A549 (cell line): Measurements from ENCODE around the gene SHKBP1. TPM values are rescaled to one million over a fixed set of nuclear protein-coding genes. Genes with fewer than 3 reads are reported as not detected.

Experiments used
- ATOH8 ChIP-seq: fragments of 250-450 bp; sonication (Bioruptor Pico); IDR thresholded peaks from 2 replicates; pipeline ENCODE4 v1.5.0; 2020; ENCODE audit warnings: low read depth, mild to moderate bottlenecking, moderate library complexity
- BCL3 ChIP-seq: fragments of >200 bp; sonication (Bioruptor Twin); formaldehyde crosslinking; IDR thresholded peaks from 3 replicates; pipeline ENCODE4 v1.6.1; 2016
- CBX2 ChIP-seq: fragments of 200-600 bp; sonication (generic); IDR thresholded peaks from 2 replicates; pipeline ENCODE4 v1.6.1; 2016; ENCODE audit warnings: low read depth, mild to moderate bottlenecking, borderline replicate concordance
- CHD2 ChIP-seq: fragments of 150-350 bp; IDR thresholded peaks from 2 replicates; pipeline ENCODE4 v1.6.1; 2014; ENCODE audit warnings: low read length; ENCODE audit not compliant: partially characterized antibody
- CHD4 ChIP-seq: fragments of 200-600 bp; sonication (generic); IDR thresholded peaks from 2 replicates; pipeline ENCODE4 v1.6.1; 2016; ENCODE audit warnings: antibody characterized with exemption, mild to moderate bottlenecking, borderline replicate concordance
- CTCF ChIP-seq: fragments of >200 bp; sonication (Bioruptor Twin); formaldehyde crosslinking; IDR thresholded peaks from 3 replicates; pipeline ENCODE4 v1.5.1; 2016
- EHF ChIP-seq: fragments of 250-450 bp; sonication (Bioruptor Pico); IDR thresholded peaks from 2 replicates; pipeline ENCODE4 v1.5.0; 2020; ENCODE audit warnings: mild to moderate bottlenecking
- EP300 ChIP-seq, 2 experiments: fragments of >200 bp; sonication (Bioruptor Twin); formaldehyde crosslinking; IDR thresholded peaks; 2 replicates in 1 of 2; 3 replicates in 1 of 2; pipeline ENCODE4 v1.6.1; 2016 to 2017
- FOSB ChIP-seq: fragments of 250-450 bp; sonication (Bioruptor Pico); IDR thresholded peaks from 2 replicates; pipeline ENCODE4 v1.5.0; 2020; ENCODE audit warnings: mild to moderate bottlenecking, moderate library complexity
- HOXB13 ChIP-seq: fragments of 250-450 bp; sonication (Bioruptor Pico); IDR thresholded peaks from 2 replicates; pipeline ENCODE4 v1.5.0; 2020; ENCODE audit warnings: low read depth, mild to moderate bottlenecking, moderate library complexity
- HOXB5 ChIP-seq: fragments of 250-450 bp; sonication (Bioruptor Pico); IDR thresholded peaks from 2 replicates; pipeline ENCODE4 v1.5.0; 2020; ENCODE audit warnings: mild to moderate bottlenecking, moderate library complexity
- JUN ChIP-seq, 2 experiments: fragments of >200 bp; sonication (Bioruptor Twin); formaldehyde crosslinking; IDR thresholded peaks; 2 replicates in 1 of 2; 3 replicates in 1 of 2; pipeline ENCODE4 v1.6.1; 2016 to 2017
- JUNB ChIP-seq: fragments of >200 bp; sonication (Bioruptor Twin); formaldehyde crosslinking; IDR thresholded peaks from 2 replicates; pipeline ENCODE4 v1.6.1; 2016
- KDM5A ChIP-seq: fragments of 200-600 bp; sonication (generic); IDR thresholded peaks from 2 replicates; pipeline ENCODE4 v1.6.1; 2016; ENCODE audit warnings: antibody characterized with exemption, mild to moderate bottlenecking
- MAZ ChIP-seq: fragments of 150-350 bp; IDR thresholded peaks from 2 replicates; pipeline ENCODE4 v1.6.1; 2014; ENCODE audit warnings: antibody characterized with exemption, low read depth, low read length, borderline replicate concordance
- MYC ChIP-seq: IDR thresholded peaks from 2 replicates; pipeline ENCODE4 v1.6.1; 2012; ENCODE audit warnings: mild to moderate bottlenecking, inconsistent platforms, low read length, improper control_type of control experiment, borderline replicate concordance
- NPAS2 ChIP-seq: fragments of 250-450 bp; sonication (Bioruptor Pico); IDR thresholded peaks from 2 replicates; pipeline ENCODE4 v1.8.0; 2022; ENCODE audit warnings: mild to moderate bottlenecking, moderate library complexity, borderline replicate concordance
- NR3C1 ChIP-seq: fragments of >200 bp; sonication (Bioruptor Twin); formaldehyde crosslinking; IDR thresholded peaks from 3 replicates; pipeline ENCODE4 v1.6.1; 2017
- RARB ChIP-seq: fragments of 250-450 bp; sonication (Bioruptor Pico); IDR thresholded peaks from 2 replicates; pipeline ENCODE4 v1.8.0; 2021; ENCODE audit warnings: mild to moderate bottlenecking, moderate library complexity
- RNF2 ChIP-seq: fragments of 200-600 bp; sonication (generic); IDR thresholded peaks from 2 replicates; pipeline ENCODE4 v1.6.1; 2016; ENCODE audit warnings: low read depth, mild to moderate bottlenecking, antibody characterized with exemption, moderate library complexity, borderline replicate concordance
- SMC3 ChIP-seq: fragments of >200 bp; sonication (Bioruptor Twin); formaldehyde crosslinking; IDR thresholded peaks from 3 replicates; pipeline ENCODE4 v1.6.1; 2018; ENCODE audit warnings: inconsistent platforms
- TFCP2L1 ChIP-seq: fragments of 250-450 bp; sonication (Bioruptor Pico); IDR thresholded peaks from 2 replicates; pipeline ENCODE4 v1.5.0; 2021; ENCODE audit warnings: mild to moderate bottlenecking
- USF2 ChIP-seq: fragments of 450-650 bp; IDR thresholded peaks from 2 replicates; pipeline ENCODE4 v1.6.1; 2014; ENCODE audit warnings: antibody characterized with exemption
- ZC3H11A ChIP-seq: fragments of 450-650 bp; IDR thresholded peaks from 2 replicates; pipeline ENCODE4 v1.6.1; 2014; ENCODE audit warnings: antibody characterized with exemption, mild to moderate bottlenecking
- ZFP36 ChIP-seq: fragments of 450-650 bp; IDR thresholded peaks from 2 replicates; pipeline ENCODE4 v1.6.1; 2014; ENCODE audit warnings: borderline replicate concordance; ENCODE audit not compliant: partially characterized antibody
- polyA plus RNA-seq, 4 experiments: library from polyadenylated mRNA; depleted of rRNA in 3 of 4; stranded (reverse); fragments of >200 nt; fragmentation: RNase III in 1 of 4; extraction: RNeasy Plus Mini Kit Qiagen cat#74134 plus additional on column Dnase treatment in 1 of 4; gene quantifications; 2 replicates in 3 of 4; 3 replicates in 1 of 4; pipeline ENCODE4 v1.2.3, GENCODE V29; 2011 to 2017
- TF ChIP-seq, protein P1 (sequence below): IDR thresholded peaks from 2 replicates; pipeline ENCODE4 v1.6.1; 2012

Gene SHKBP1
- polyA plus RNA-seq, 2 of the 4 experiments (the other 2 are of a cell fraction), result 75.2 to 123 TPM

DNA sequence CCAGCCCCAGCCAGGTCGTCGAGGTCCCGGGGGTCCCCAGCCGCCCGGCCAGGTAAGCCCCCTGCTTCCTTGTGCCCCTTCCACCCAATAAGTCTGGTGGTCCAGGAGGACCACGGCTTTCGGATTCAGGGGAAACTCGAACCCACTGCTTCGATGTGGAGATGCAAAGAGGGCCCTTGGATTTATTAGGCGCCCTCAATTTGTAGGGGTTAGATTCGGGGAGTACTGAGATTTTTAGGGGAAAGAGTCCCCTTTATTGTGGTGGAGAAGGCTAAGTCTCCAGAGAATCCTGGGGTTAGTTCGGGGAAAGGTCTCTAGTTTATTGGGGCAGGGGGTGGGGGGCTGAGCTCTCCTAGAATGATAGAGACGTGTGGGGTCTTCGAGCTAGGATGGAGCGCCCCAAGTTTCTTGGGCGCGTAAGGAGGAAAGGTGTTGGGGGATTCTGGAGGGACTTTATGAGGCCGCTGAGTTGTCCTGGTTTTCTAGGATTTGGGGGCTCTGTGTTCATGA is 20.7 kb downstream of the SHKBP1 start (continued):
- TF ChIP-seq NPAS2 (CRISPR knock-in tag) (peak; percentile 10; the same call in 1 of the 2 replicates), CBX2 (no peak), NR3C1 (no peak), ZFP36 (no peak), FOSB (CRISPR knock-in tag) (no peak), SMC3 (no peak), USF2 (no peak), ZC3H11A (no peak), KDM5A (no peak), RNF2 (peak; percentile 59; the same call in 1 of the 2 replicates), BCL3 (no peak), CTCF (no peak), ATOH8 (CRISPR knock-in tag) (no peak), RARB (CRISPR knock-in tag) (no peak), CHD4 (no peak), MAZ (no peak), HOXB13 (CRISPR knock-in tag) (no peak), MYC (no peak), CHD2 (no peak), TFCP2L1 (0 out of 2 replicates have a peak, but pooled peaks have one; percentile 17), JUN (IDR thresholded peaks at IDR 0.05) (no peak), EP300 (IDR thresholded peaks at IDR 0.05) (no peak), JUNB (no peak), EHF (no peak), HOXB5 (CRISPR knock-in tag) (peak; percentile 11; the same call in 1 of the 2 replicates)
- TF ChIP-seq, protein P1, sequence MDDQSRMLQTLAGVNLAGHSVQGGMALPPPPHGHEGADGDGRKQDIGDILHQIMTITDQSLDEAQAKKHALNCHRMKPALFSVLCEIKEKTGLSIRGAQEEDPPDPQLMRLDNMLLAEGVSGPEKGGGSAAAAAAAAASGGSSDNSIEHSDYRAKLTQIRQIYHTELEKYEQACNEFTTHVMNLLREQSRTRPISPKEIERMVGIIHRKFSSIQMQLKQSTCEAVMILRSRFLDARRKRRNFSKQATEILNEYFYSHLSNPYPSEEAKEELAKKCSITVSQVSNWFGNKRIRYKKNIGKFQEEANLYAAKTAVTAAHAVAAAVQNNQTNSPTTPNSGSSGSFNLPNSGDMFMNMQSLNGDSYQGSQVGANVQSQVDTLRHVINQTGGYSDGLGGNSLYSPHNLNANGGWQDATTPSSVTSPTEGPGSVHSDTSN, result no peak
